Dermis blood vessel endothelial cell (primary cell): ENCODE data around the gene PTCRA. TPM values are rescaled to one million over a fixed set of nuclear protein-coding genes. Genes with fewer than 3 reads are reported as not detected.
"Not testable (repeated sequence)": the region's sequence is repeated elsewhere in the genome, so short reads cannot be mapped to it uniquely, and the experiment has no call there.

Experiments used
- DNase-seq: peaks from one replicate; pipeline ENCODE4 v3.0.0; 2010
- total RNA-seq: library from RNA; depleted of rRNA; stranded (reverse); fragments of >200 nt; gene quantifications from 2 replicates; pipeline ENCODE4 v1.2.3, GENCODE V29; 2014

The PTCRA gene
- not detected in 2 replicates for total RNA-seq

GRCh38 chr6:42915732-42916131 is at the start of gene PTCRA:
Gene PTCRA, plus strand, starts transcription at chr6:42916053. Its CDS starts 17 bp downstream, at chr6:42916070.
- no peak for DNase-seq

GRCh38 chr6:42870145-42870936 is 45.5 kb upstream of the PTCRA start:
- no peak for DNase-seq

GRCh38 chr6:42871711-42872110 is 44.1 kb upstream of the PTCRA start:
- DNase-seq = no peak

- no peak for DNase-seq
Observed at GRCh38 chr6:42873313-42873712, 42.5 kb upstream of the PTCRA start.

- no peak for DNase-seq
Observed at GRCh38 chr6:42877695-42878094, 38.2 kb upstream of the PTCRA start.

- DNase-seq = peak; percentile 91
Observed at GRCh38 chr6:42879372-42880239, 36.2 kb upstream of the PTCRA start, which contains the start of gene RPL7L1. Gene RPL7L1, plus strand, starts transcription at chr6:42879616. Its CDS starts 295 bp downstream, at chr6:42879911.

GRCh38 chr6:42880240-42880817 is 35.5 kb upstream of the PTCRA start:
- not testable (repeated sequence) for DNase-seq

GRCh38 chr6:42880871-42881270 is 35.0 kb upstream of the PTCRA start:
- not testable (repeated sequence) for DNase-seq

- no peak for DNase-seq
Observed at GRCh38 chr6:42885702-42886101, 30.2 kb upstream of the PTCRA start.

GRCh38 chr6:42888201-42888600 is 27.7 kb upstream of the PTCRA start:
- not testable (repeated sequence) for DNase-seq

- no peak for DNase-seq
Observed at GRCh38 chr6:42889815-42890214, 26.0 kb upstream of the PTCRA start.

- peak; percentile 96 for DNase-seq
Observed at GRCh38 chr6:42890311-42891198, 25.3 kb upstream of the PTCRA start.

- no peak for DNase-seq
Observed at GRCh38 chr6:42891199-42891722, 24.6 kb upstream of the PTCRA start.

- not testable (repeated sequence) for DNase-seq
Observed at GRCh38 chr6:42894041-42894828, 21.6 kb upstream of the PTCRA start.

GRCh38 chr6:42896178-42896719 is 19.6 kb upstream of the PTCRA start:
- no peak for DNase-seq

- peak; percentile 83 for DNase-seq
Observed at GRCh38 chr6:42898891-42899361, 16.9 kb upstream of the PTCRA start.

GRCh38 chr6:42899871-42900270 is 16.0 kb upstream of the PTCRA start:
- peak; percentile 45 for DNase-seq

GRCh38 chr6:42901538-42901957 is 14.3 kb upstream of the PTCRA start:
- DNase-seq = peak; percentile 91

GRCh38 chr6:42902429-42903263 is 13.2 kb upstream of the PTCRA start:
- DNase-seq = not testable (repeated sequence)
